ENCODE measurements around the gene VAMP8. TPM values are rescaled to one million over a fixed set of nuclear protein-coding genes. Genes with fewer than 3 reads are reported as not detected.

The VAMP8 gene
- total RNA-seq, 2 experiments from 2014 or later = 94.3 to 98.3 TPM

Other genes with a start within 250 kb of the VAMP8 start
- gene TGOLN2, start 249.6 kb upstream of the VAMP8 start, total RNA-seq = 10 to 100 TPM; 74.9 to 77.2 TPM
- 10 to 100 TPM; 21.5 to 23.3 TPM for gene RETSAT, start 223.1 kb upstream of the VAMP8 start, total RNA-seq
- 10 to 100 TPM in 1 of 2 experiments, 1 to 10 TPM in 1; 9.8 to 11.3 TPM for gene ELMOD3, start 222.8 kb upstream of the VAMP8 start, total RNA-seq
- gene CAPG, start 167.2 kb upstream of the VAMP8 start, total RNA-seq = 10 to 100 TPM; 18.1 to 19.8 TPM
- 1 to 10 TPM in 1 of 2 experiments, under 1 TPM in 1; 0.74 to 1.2 TPM for gene SH2D6, start 158.9 kb upstream of the VAMP8 start, total RNA-seq
- gene MAT2A, start 38.4 kb upstream of the VAMP8 start, total RNA-seq = 100 to 1,000 TPM; 368 to 384 TPM
- gene GGCX, start 16.1 kb upstream of the VAMP8 start, total RNA-seq = 10 to 100 TPM; 19.6 to 19.9 TPM
- gene VAMP5, start 6.8 kb downstream of the VAMP8 start, total RNA-seq = 10 to 100 TPM; 27.9 to 29.3 TPM
- gene RNF181, start 18.2 kb downstream of the VAMP8 start, total RNA-seq = 100 to 1,000 TPM in 1 of 2 experiments, 10 to 100 TPM in 1; 90.9 to 104 TPM
- 1 to 10 TPM; 2.4 to 3.4 TPM for gene TMEM150A, start 25.1 kb downstream of the VAMP8 start, total RNA-seq
- gene C2orf68, start 34.5 kb downstream of the VAMP8 start, total RNA-seq = 10 to 100 TPM; 23.1 to 25.0 TPM
- gene USP39, start 38.6 kb downstream of the VAMP8 start, total RNA-seq = 100 to 1,000 TPM in 1 of 2 experiments, 10 to 100 TPM in 1; 97.9 to 109 TPM
- not detected for gene SFTPB, start 90.6 kb downstream of the VAMP8 start, total RNA-seq
- 1 to 10 TPM; 1.5 to 2.1 TPM for gene GNLY, start 116.8 kb downstream of the VAMP8 start, total RNA-seq
- gene ATOH8, start 176.4 kb downstream of the VAMP8 start, total RNA-seq = not detected

Measured in activated naive CD8-positive, alpha-beta T cell treated with anti-CD3 and anti-CD28 coated beads for 36 hours (primary cell).